OCI-LY3 (cell line): ENCODE results near the gene LGMN.

Experiments
- EZH2phosphoT487 ChIP-seq: fragments of 200-600 bp; shearing (Covaris generic); IDR thresholded peaks from 2 replicates; pipeline ENCODE4 v1.6.1; 2018; ENCODE audit warnings: antibody characterized with exemption, mixed run types, low read depth
- TF ChIP-seq, protein P1 (sequence below): fragments of 200-600, 300-600 bp; sonication (generic); IDR thresholded peaks from 2 replicates; pipeline ENCODE4 v1.5.1; 2014; ENCODE audit warnings: antibody characterized with exemption, low read length, low read depth

- TF ChIP-seq, protein P1, sequence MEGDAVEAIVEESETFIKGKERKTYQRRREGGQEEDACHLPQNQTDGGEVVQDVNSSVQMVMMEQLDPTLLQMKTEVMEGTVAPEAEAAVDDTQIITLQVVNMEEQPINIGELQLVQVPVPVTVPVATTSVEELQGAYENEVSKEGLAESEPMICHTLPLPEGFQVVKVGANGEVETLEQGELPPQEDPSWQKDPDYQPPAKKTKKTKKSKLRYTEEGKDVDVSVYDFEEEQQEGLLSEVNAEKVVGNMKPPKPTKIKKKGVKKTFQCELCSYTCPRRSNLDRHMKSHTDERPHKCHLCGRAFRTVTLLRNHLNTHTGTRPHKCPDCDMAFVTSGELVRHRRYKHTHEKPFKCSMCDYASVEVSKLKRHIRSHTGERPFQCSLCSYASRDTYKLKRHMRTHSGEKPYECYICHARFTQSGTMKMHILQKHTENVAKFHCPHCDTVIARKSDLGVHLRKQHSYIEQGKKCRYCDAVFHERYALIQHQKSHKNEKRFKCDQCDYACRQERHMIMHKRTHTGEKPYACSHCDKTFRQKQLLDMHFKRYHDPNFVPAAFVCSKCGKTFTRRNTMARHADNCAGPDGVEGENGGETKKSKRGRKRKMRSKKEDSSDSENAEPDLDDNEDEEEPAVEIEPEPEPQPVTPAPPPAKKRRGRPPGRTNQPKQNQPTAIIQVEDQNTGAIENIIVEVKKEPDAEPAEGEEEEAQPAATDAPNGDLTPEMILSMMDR, result no peak
- TF ChIP-seq EZH2phosphoT487, result no peak
Observed at GRCh38 chr14:92718664-92719063, 29.8 kb downstream of the LGMN start.
